Erythroblast (primary cell): ENCODE results near the gene GPR87.

Experiments
- GATA1 ChIP-seq: IDR thresholded peaks from 2 replicates; pipeline ENCODE4 v1.6.1; 2011; ENCODE audit warnings: low read depth, mild to moderate bottlenecking, control low read depth, low read length, moderate library complexity
- POLR2A ChIP-seq: IDR thresholded peaks from 2 replicates; pipeline ENCODE4 v1.6.1; 2011; ENCODE audit warnings: mild to moderate bottlenecking, low read length

GRCh38 chr3:151318991-151319390 lies 2.4 kb upstream of the GPR87 start:
- TF ChIP-seq POLR2A (no peak), GATA1 (no peak)
